Measurements from ENCODE around the gene EGF. TPM values are rescaled to one million over a fixed set of nuclear protein-coding genes. Genes with fewer than 3 reads are reported as not detected.

Gene EGF
- 10 to 100 TPM in 2 of 3 donors, not detected in 1; 12.5 to 15.5 TPM for total RNA-seq

- peak within 1 kb of the TSS in 2 of 3 donors; percentile 29 to 34 for H3K4me3 ChIP-seq
- H3K27ac ChIP-seq = peak within 1 kb of the TSS; percentile 14 to 77
- H3K4me1 ChIP-seq = no peaks in the 10 kb centered on the region
- TF ChIP-seq POLR2A (IDR thresholded peaks at IDR 0.05) (no peak), POLR2AphosphoS5 (IDR thresholded peaks at IDR 0.05) (no peak), CTCF (IDR thresholded peaks at IDR 0.05) (no peak)
- no peaks in the 10 kb centered on the region for H3K36me3 ChIP-seq
- H3K9me3 ChIP-seq = no peaks in the 10 kb centered on the region
- DNase-seq (ENCODE audit: low spot score in 2 of 2) = no peak
- intact Hi-C loops (cut with DNase I; ENCODE audit: low total_unique reads) = no loop called here
- no peaks in the 10 kb centered on the region for H3K27me3 ChIP-seq
Measured at GRCh38 chr4:109912706-109913595, at the start of gene EGF. TSS of gene EGF (plus strand) at chr4:109912883. CDS start at chr4:109913336, 453 bp downstream.

GRCh38 chr4:109864134-109864533, 48.5 kb upstream of the EGF start:
- DNase-seq (ENCODE audit: low spot score in 2 of 2) = no peak

GRCh38 chr4:109870061-109870460, 42.6 kb upstream of the EGF start:
- no peak for DNase-seq (ENCODE audit: low spot score in 2 of 2)
- TF ChIP-seq POLR2AphosphoS5 (IDR thresholded peaks at IDR 0.05) (no peak), POLR2A (IDR thresholded peaks at IDR 0.05) (no peak), CTCF (IDR thresholded peaks at IDR 0.05) (no peak)
- H3K27ac ChIP-seq = no peak overlapping the region
- H3K4me3 ChIP-seq = no peak overlapping the region
- H3K27me3 ChIP-seq = no peaks in the 10 kb centered on the region
- no peaks in the 10 kb centered on the region for H3K4me1 ChIP-seq
- H3K9me3 ChIP-seq = no peaks in the 10 kb centered on the region
- no peaks in the 10 kb centered on the region for H3K36me3 ChIP-seq
- intact Hi-C loops (cut with DNase I; ENCODE audit: low total_unique reads) = no loop called here

More at GRCh38 chr4:109864134-109864533, 48.5 kb upstream of the EGF start:
- no peak for TF ChIP-seq POLR2A (IDR thresholded peaks at IDR 0.05)
- no peak for TF ChIP-seq CTCF (IDR thresholded peaks at IDR 0.05)
- Histone ChIP-seq H3K4me3 (no peak overlapping the region), H3K36me3 (no peaks in the 10 kb centered on the region), H3K27ac (no peak overlapping the region), H3K27me3 (no peaks in the 10 kb centered on the region), H3K4me1 (no peaks in the 10 kb centered on the region), H3K9me3 (peaks cover 0 to 14% of the 10 kb centered on the region in 2 donors)
- intact Hi-C loops (cut with DNase I; ENCODE audit: low total_unique reads) = no loop called here

GRCh38 chr4:109872065-109872464, 40.6 kb upstream of the EGF start:
- Histone ChIP-seq H3K4me3 (no peak overlapping the region), H3K27me3 (no peaks in the 10 kb centered on the region), H3K4me1 (no peaks in the 10 kb centered on the region), H3K27ac (no peak overlapping the region), H3K36me3 (no peaks in the 10 kb centered on the region), H3K9me3 (no peaks in the 10 kb centered on the region)
- no peak for DNase-seq (ENCODE audit: low spot score in 2 of 2)
- intact Hi-C loops (cut with DNase I; ENCODE audit: low total_unique reads) = no loop called here
- TF ChIP-seq CTCF (IDR thresholded peaks at IDR 0.05) = no peak
- TF ChIP-seq POLR2AphosphoS5 (IDR thresholded peaks at IDR 0.05) = no peak
- no peak for TF ChIP-seq POLR2A (IDR thresholded peaks at IDR 0.05)

GRCh38 chr4:109872950-109873656, 39.6 kb upstream of the EGF start:
- H3K36me3 ChIP-seq = no peaks in the 10 kb centered on the region
- H3K4me1 ChIP-seq = no peaks in the 10 kb centered on the region
- H3K4me3 ChIP-seq = no peak overlapping the region
- DNase-seq (ENCODE audit: low spot score in 2 of 2) = no peak
- H3K27ac ChIP-seq = no peak overlapping the region
- TF ChIP-seq POLR2AphosphoS5 (IDR thresholded peaks at IDR 0.05) = no peak
- TF ChIP-seq POLR2A (IDR thresholded peaks at IDR 0.05) = no peak
- no peak for TF ChIP-seq CTCF (IDR thresholded peaks at IDR 0.05)
- no peaks in the 10 kb centered on the region for H3K9me3 ChIP-seq
- intact Hi-C loops (cut with DNase I; ENCODE audit: low total_unique reads) = no loop called here
- no peaks in the 10 kb centered on the region for H3K27me3 ChIP-seq
